Testis (tissue), 2 donors: ENCODE data around the gene CEP95.

Experiments
- POLR2A ChIP-seq: fragments of 450-650 bp; IDR thresholded peaks from one replicate; pipeline ENCODE4 v1.6.1; 2017; ENCODE audit warnings: antibody characterized with exemption, mild to moderate bottlenecking, moderate library complexity
- TF ChIP-seq, protein P1 (sequence below), 3 experiments: fragments of 450-650 bp in 2 of 3; fragments of 200-600 bp in 1 of 3; sonication (generic) in 1 of 3; IDR thresholded peaks; one replicate each; pipeline ENCODE4 v1.5.1; 2016 to 2019; ENCODE audit warnings: antibody characterized with exemption in 3 of 3, mild to moderate bottlenecking in 2 of 3, moderate library complexity in 1 of 3

DNA sequence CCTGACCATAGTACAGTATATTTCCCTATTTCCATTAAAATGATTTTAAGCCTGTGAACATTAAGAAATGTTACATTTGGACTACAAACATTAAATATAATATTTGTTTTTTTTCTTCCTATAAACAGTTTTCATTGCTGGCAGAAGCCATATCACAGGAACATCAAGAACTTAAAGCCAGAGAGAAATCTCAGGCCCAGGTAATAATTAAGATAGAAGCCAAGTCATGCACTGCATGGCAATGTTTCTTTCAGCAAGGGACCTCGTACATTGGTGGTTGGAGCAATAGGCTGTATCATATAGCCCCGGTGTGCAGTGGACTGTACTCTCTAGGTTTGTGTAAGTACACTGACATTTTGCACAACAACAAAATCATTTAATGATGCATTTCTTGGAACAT is 30.1 kb downstream of the CEP95 start:
- TF ChIP-seq, protein P1, sequence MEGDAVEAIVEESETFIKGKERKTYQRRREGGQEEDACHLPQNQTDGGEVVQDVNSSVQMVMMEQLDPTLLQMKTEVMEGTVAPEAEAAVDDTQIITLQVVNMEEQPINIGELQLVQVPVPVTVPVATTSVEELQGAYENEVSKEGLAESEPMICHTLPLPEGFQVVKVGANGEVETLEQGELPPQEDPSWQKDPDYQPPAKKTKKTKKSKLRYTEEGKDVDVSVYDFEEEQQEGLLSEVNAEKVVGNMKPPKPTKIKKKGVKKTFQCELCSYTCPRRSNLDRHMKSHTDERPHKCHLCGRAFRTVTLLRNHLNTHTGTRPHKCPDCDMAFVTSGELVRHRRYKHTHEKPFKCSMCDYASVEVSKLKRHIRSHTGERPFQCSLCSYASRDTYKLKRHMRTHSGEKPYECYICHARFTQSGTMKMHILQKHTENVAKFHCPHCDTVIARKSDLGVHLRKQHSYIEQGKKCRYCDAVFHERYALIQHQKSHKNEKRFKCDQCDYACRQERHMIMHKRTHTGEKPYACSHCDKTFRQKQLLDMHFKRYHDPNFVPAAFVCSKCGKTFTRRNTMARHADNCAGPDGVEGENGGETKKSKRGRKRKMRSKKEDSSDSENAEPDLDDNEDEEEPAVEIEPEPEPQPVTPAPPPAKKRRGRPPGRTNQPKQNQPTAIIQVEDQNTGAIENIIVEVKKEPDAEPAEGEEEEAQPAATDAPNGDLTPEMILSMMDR (IDR thresholded peaks at IDR 0.05): no peak
- no peak for TF ChIP-seq POLR2A
